ENCODE results near the gene SSTR3. TPM values are rescaled to one million over a fixed set of nuclear protein-coding genes. Genes with fewer than 3 reads are reported as not detected.

SSTR3 gene
- total RNA-seq, 1 donor from 2014 or later: 0.69 TPM

- H3K9me3 Mint-ChIP-seq: no peaks in the 10 kb centered on the region
- H3K36me3 Mint-ChIP-seq: peaks cover 14% of the 10 kb centered on the region
- H3K4me3 Mint-ChIP-seq: no peak overlapping the region
- no peak for TF ChIP-seq CTCF (IDR thresholded peaks at IDR 0.05; ENCODE audit: unreplicated experiment)
- H3K4me1 Mint-ChIP-seq: peaks cover 28% of the 10 kb centered on the region
- no peaks in the 10 kb centered on the region for H3K27me3 Mint-ChIP-seq (ENCODE audit: low read depth)
- no peak for DNase-seq (ENCODE audit: low spot score in 2 of 2, unreplicated experiment in 2 of 2)
- H3K27ac Mint-ChIP-seq: no peak overlapping the region
Observed at GRCh38 chr22:37181681-37182080, 30.6 kb downstream of the SSTR3 start.

- no peak for DNase-seq (ENCODE audit: low spot score in 2 of 2, unreplicated experiment in 2 of 2)
- Mint-ChIP-seq H3K4me1 (peaks cover 28% of the 10 kb centered on the region), H3K9me3 (no peaks in the 10 kb centered on the region), H3K27ac (no peak overlapping the region), H3K27me3 (ENCODE audit: low read depth) (no peaks in the 10 kb centered on the region), H3K4me3 (no peak overlapping the region), H3K36me3 (peaks cover 14% of the 10 kb centered on the region)
- TF ChIP-seq CTCF (IDR thresholded peaks at IDR 0.05; ENCODE audit: unreplicated experiment): no peak
Observed at GRCh38 chr22:37180531-37181231, 31.6 kb downstream of the SSTR3 start.

- TF ChIP-seq CTCF (IDR thresholded peaks at IDR 0.05; ENCODE audit: unreplicated experiment): no peak
- no peak overlapping the region for H3K27ac Mint-ChIP-seq
- peaks cover 13% of the 10 kb centered on the region for H3K36me3 Mint-ChIP-seq
- no peaks in the 10 kb centered on the region for H3K27me3 Mint-ChIP-seq (ENCODE audit: low read depth)
- DNase-seq (ENCODE audit: low spot score in 2 of 2, unreplicated experiment in 2 of 2): no peak
- H3K4me3 Mint-ChIP-seq: no peak overlapping the region
- peaks cover 30% of the 10 kb centered on the region for H3K4me1 Mint-ChIP-seq
- H3K9me3 Mint-ChIP-seq: no peaks in the 10 kb centered on the region
Observed at GRCh38 chr22:37179622-37180420, 32.5 kb downstream of the SSTR3 start.

- no peak for TF ChIP-seq CTCF (IDR thresholded peaks at IDR 0.05; ENCODE audit: unreplicated experiment)
- Mint-ChIP-seq H3K9me3 (no peaks in the 10 kb centered on the region), H3K4me3 (no peak overlapping the region), H3K4me1 (peaks cover 32% of the 10 kb centered on the region), H3K27ac (peak overlapping the region; percentile 60), H3K36me3 (peaks cover 10% of the 10 kb centered on the region), H3K27me3 (ENCODE audit: low read depth) (no peaks in the 10 kb centered on the region)
- DNase-seq (ENCODE audit: low spot score in 2 of 2, unreplicated experiment in 2 of 2): no peak
Observed at GRCh38 chr22:37179126-37179470, 33.2 kb downstream of the SSTR3 start.

- H3K9me3 Mint-ChIP-seq: no peaks in the 10 kb centered on the region
- no peak for TF ChIP-seq CTCF (IDR thresholded peaks at IDR 0.05; ENCODE audit: unreplicated experiment)
- H3K36me3 Mint-ChIP-seq: peaks cover 10% of the 10 kb centered on the region
- peaks cover 32% of the 10 kb centered on the region for H3K4me1 Mint-ChIP-seq
- no peak overlapping the region for H3K4me3 Mint-ChIP-seq
- peak overlapping the region; percentile 60 for H3K27ac Mint-ChIP-seq
- no peak for DNase-seq (ENCODE audit: low spot score in 2 of 2, unreplicated experiment in 2 of 2)
- H3K27me3 Mint-ChIP-seq (ENCODE audit: low read depth): no peaks in the 10 kb centered on the region
Observed at GRCh38 chr22:37178350-37179125, 33.7 kb downstream of the SSTR3 start.
